Ecto neural progenitor cell (in vitro differentiated cells): ENCODE measurements around the gene PRPF40B.
"Not testable (repeated sequence)": the region's sequence is repeated elsewhere in the genome, so short reads cannot be mapped to it uniquely, and the experiment has no call there.

Experiments used
- DNase-seq: peaks from one replicate; pipeline ENCODE4 v3.0.0-alpha.2; 2018; ENCODE audit warnings: low spot score

PRPF40B gene

DNA sequence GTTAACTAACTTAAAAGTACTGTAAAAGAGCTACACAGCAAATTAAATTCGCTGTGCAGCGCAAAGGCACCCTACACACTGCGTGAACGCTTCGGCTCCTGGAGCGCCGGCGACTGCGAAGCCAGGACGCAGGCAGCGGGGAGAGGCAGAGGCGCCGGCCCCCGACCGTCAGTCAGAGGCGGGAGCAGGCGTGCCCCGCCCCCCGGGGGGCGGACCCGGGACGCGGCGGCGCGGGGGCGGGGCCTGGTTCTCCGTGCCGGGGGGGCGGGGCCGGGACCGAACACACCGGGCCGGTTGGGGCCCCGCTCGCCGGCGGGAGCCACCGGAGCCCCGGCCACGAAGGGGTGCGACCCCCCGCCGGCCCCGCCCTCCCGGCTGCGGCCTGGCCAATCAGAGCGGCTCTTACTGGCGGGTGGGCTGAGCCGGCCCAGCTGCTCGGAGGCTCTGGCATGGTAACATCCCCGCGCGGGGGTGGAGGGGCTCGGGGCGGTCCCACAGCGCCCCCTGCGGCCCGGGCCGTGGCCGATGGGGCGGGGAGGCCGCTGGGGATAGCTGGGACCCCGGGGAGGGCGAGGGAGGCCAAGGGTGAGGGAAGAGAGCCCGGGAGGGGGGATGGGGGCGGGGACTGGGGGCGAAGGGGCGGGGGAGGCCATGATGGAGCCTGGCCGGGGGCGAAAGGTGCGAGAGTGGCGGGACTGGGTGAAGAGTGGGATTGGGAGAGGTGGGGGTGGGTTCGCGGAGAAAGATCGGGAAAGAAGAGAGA, at the start of gene PRPF40B:
TSS of gene PRPF40B (plus strand) at position 420 of the 763 bp plus-strand sequence. CDS start at position 450, 30 bp downstream.
- peak; percentile 98 for DNase-seq

DNA sequence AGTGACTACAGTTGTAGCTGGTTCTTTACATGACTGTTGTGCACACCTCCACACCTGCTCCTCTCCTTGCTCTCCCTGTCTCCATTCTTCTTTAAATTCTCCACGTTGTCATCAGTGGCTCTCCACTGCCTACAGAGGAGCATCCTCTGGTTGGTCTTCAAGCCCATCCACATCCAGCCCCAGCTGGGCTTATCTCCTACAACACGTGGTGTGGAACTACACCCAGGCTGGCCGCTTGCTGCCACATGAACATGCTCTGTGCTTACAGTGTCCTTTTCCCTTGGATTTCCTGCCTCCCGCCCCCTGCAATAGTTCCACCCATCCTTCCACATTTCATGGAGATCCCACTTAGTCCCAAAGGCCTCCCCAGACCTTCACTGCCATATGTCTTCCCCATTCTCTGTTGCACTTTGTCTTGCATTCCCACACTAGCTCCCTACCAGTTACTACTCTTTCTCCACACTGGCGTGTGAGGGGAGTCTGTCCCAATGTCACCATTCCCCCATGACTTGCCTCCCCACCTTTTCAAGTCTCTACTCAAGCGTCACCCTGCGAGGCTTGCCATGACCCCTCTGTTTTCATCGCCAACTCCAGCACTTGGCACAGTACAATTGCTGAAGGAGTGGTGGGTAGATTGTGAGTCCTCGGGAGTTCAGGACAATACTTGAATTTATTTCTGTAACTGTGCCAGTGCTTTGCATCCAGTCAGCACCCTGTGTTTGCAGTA, 45.6 kb upstream of the PRPF40B start:
- peak; percentile 44 for DNase-seq

DNA sequence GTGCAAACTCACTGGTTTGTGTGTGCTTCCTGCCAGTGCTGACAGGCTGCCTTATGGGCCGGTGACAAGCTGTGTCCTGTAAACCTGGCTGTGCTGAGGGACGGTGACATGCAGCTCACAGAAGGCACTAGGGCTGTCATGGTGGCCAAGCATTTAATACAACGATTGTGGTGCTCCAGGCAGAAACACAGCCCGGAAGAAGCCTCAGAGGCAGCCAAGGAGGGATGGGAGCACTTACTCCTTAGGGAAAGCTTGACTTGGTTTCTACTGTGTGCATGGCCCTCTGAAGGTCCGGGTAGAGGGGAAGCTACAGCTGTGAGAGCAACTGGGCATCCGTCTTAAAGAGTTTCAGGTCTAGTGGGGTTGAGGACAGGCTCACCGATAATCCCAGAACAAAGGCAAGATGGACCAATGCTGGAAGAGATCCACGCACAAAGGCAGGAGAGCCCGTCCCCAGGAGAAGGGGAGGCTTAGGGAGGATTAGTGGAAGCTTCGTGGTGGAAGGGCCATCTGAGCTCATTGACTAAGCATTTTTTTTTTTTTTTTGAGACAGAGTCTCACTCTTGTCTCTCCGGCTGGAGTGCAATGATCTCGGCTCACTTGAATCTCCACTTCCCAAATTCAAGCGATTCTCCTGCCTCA, 44.8 kb upstream of the PRPF40B start:
- peak; percentile 78 for DNase-seq

DNA sequence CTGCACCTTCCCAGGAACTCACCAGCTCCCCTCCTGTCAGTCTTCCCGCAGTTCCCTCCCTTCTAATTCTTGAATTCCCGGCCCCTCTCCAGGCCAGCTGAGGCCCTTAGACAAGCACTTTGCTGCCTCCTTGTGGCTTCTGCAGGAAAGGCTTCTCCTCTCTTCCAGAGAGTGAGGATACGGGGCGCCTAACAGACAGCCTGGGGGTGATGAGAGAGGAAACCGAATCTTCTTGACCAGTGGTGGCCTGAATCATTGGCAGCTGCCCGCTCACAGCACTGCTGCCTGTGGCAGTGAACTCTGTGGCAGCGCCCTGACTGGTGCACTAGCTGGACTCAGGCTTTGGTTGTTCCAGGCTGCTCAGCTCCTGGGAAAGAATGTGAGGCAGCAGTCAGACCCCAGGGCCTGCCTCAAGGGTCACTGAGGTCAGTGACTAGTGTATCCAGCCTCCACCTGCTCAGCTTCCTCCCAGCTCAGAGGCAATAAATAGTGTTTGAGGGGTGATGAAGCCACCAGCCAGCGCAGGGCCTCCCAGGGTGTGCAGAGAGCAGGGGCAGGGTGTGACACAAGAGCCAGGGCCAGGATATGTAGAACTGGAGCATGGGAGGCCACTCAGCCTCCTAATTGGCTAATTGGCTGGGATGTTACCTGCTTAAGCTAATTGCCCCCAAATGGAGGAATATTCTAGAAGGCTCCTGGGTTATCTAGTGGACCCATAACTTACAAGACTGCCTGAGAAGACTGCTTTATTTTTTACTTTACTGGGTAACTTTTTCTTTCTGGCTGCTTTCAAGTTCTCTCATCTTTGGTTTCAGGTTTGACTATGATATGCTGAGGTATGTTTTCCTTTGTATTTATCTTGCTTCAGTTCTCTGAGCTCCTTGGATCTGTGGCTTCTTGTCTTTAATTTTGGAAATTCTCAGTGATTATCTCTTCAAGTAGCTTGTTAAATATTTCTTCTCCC, 42.5 kb upstream of the PRPF40B start:
- DNase-seq, result peak; percentile 93

DNA sequence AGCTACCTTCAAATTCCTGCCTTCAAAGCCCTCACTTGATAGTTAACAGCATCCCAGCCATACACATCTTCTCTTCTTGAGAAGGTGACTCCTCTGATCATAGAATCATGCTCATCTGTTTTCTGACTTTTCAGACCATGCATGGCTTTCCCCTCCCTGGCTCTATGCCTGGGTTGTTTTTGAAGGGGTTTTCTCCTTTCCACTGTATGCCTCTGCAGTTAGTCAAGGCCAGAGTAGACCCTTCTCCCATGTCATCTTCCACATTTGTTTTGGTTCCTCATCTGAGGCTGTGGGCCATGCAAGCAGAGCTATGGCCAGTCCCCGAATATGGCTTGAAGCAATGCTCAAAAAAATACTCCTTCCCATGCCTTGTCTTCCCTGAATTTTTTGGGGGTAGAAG, 41.2 kb upstream of the PRPF40B start:
- DNase-seq, result no peak

DNA sequence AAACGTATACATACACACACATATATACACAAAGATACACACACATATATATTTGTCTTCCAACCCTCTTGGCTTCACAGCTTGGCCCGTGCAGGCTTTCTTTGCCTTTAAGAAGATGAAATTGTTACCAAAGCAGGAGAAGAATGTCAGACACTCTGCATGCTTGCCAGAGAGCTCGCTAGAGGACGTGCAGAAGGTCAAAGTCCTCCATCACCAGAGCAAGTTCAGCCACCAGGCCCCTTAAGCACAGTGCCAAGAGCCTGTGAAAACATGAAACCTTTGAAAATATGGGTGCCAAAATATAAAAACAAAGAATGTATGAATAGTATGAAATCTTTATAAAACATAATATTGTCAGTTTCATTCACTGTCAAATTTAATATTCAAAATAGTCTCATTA, 40.5 kb upstream of the PRPF40B start:
- no peak for DNase-seq

DNA sequence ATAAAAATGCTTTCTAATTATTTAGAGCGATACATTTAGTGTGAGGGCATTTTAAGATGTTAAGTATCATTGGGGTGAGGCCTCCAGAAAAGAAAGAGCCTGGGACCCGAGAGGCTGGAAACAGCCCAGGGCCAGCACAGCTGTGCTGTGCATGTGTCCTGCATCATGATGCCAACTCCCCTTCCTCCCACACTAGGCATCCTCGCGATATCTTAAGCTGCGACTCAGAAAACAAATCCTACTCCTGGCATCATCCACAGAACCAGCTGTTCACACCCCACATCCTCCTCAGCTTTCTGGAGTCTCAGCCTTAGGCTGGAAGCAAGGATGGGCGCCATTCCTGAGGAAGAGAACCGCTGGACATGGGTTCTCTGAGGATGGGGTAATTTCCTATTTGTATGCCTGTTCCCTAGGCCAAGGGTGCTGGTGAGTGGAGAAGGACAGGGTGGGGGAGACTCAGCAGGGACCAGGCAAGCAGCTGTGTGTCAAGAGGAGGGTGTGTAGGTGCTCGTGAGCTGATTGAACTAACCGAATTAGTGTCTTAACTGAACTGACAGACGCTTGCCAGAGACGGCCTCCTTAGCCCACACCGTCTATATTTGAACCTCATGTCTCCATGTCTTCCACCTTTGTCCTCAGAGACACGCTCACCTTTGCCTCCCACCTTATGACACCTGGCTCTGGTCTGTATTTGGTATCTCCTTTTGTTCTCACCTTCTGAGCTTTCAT, 39.8 kb upstream of the PRPF40B start:
- DNase-seq, result no peak

DNA sequence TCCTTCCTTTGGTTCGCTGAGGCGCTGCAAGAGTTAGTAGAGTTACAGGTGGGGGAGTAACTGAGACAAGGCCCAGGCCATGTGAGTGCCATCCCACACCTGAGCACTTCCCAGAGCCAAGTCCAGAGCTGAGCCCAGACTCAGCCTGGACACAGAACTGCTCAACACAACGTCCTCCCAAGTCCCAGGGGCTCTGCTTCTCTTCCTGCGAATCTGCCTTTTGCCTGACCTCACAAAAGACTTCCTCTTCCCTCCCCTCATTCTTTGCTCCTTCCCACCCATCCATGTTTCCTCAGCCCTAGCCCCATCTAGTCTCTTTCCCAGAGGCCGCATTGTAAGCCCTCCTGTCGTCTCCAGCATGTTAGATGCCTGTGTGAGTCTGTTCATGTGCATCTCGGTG, 38.8 kb upstream of the PRPF40B start:
- DNase-seq, result no peak

DNA sequence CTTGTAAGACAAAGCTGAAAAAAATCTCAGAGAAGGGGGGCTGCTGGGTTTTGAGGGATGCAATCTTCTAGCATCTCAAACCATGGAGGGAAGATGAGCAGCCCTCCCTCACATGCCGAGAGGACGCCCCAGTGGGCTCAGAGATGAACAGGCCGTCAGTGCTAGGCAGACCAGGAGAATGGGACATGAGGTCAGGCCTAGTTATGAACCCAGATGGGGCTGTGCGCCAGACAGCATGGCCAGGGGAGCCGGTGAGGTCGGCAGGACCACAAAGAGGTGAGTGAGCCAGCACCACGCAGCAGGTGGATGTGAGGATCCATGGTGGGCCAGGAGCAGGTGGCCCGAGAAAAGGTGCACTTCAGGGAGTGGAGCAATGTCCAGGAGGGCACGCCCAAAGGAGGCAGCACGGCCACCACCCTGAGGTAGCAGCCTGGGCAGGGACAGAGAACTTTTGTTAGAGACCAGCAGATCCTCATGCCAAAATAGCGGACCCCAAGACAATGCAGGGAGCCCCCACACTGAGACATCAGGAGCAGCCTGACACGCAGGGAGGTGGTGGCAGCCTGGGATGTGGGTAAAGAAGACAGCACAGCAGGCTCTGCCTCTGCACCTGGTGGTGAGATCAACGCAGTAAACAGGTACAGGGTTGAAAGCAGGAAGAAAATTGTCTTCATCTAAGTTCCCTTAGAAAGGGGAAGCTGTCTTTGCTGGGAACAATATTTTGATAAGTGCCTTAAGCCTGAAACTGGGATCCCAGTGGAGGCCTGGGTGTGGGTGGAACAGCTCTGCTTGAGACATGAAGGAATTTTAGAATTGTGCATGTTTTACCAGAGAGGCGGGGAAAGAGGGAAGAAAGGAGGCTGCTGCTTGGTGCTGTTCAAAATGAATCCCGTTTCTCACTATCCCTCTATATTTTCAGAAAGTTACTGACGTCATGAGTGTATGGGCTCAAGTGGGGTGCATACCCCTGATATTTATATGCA, 37.6 kb upstream of the PRPF40B start:
- no peak for DNase-seq

DNA sequence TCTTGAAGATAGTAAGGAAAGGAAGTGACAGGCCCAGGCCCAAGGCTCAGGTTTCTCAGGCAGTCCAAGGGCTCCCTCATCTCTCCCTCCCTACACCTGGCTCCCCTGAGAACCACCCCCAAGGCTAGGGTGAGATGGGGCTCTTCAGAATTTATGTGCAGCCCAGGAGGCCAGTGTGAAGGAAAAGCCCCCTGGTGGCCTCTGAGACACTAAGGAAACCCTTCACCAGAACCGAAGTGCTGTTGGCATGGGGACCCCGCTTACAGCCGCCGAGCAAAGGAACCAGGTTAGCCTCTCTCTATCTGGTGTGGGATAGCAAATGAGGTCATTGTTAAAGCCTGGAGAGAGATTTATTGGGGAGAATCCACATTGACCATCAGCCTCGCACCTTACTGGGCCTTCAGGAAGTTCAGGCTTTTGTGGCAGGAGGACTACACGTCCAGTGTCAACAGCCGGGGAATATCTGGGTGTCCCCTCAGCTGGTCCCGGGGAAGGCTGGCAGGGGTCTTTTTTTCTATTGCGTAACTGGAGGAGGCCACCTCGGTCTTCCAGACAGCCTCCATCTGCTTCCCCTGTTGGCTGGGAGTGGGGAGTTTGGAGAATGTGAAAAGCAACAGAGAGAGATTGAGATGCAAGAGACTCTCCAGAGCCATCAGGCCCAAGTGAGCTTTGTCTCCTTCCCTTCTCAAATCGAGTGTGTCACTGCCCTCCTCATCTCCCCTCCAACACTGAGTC, 36.0 kb upstream of the PRPF40B start:
- no peak for DNase-seq

DNA sequence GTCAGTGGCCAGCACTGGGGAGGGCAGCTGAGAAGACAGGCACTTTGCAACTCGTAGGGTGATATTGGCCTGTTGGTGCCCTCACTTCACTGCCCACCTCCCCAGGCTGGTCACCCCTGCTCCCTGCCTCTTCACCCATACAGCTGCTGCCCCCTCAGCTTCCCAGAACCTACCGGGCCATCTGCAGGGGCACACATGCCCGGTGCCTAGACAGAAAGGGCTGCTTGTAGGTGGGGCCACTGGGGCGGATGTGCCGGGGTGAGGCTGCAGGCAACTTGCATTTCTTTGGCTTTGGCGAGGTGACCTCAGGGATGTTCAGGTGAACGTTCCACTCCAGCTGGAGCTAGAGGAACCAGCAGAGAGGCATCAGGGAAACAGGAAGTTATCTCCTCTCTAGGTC, 35.1 kb upstream of the PRPF40B start:
- DNase-seq, result no peak

DNA sequence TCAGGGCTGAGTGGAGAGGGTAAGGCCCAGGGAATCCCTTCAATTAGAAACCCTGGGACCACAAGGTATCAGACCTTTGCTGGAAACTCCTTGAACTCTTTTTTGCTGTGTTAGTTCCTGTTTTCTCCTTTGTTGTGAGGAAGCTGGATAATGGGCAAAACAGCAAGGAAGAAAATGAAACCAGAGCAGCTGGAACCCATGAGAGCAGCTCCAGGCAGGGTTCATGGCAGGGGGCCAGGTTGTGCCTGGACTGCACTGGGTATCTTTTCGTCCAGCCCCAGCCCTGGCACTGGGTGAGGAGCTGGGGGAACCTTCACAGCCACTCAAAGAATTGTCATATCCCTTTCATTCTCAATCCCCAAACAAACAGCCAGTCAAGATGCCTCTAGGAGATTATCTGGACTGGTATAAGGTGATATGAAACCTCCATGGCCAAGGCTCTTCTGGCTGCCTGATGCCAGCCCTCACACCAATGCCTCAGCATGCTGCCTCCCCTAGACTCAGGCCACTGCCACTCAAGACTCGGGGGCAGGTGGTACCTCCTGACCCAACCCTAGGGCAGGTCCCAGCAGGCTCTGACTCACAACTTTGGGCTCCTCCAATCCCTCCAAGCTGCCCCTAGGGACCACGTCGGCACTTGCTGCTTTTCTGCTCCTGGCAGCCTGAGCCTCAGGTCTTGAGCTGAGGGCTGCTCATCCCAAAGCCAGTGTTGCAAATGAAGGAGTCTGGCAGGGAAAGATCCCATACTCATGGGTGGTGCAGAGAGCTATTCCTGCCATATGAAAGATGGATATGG, 34.4 kb upstream of the PRPF40B start:
- DNase-seq, result no peak

DNA sequence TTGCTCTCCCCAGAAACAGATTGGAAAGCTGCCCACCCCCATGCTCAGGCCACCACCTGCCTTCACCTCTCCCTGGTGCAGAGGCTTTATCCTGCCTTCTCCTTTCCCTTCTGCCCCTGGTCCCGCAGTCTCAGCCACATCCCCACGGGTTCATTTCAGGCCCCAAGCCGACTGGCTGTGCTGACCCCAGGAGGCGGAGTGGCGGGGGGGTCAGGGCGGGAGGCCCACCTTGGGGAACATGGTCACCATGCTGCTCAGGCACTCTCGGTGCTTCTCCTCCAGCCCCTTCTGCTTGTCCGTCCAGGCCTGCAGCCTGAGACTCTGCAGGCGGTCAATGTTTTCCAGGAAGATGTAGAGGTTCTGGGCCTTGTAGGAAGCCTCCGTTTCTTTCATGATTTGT, 24.8 kb upstream of the PRPF40B start:
- DNase-seq, result no peak

DNA sequence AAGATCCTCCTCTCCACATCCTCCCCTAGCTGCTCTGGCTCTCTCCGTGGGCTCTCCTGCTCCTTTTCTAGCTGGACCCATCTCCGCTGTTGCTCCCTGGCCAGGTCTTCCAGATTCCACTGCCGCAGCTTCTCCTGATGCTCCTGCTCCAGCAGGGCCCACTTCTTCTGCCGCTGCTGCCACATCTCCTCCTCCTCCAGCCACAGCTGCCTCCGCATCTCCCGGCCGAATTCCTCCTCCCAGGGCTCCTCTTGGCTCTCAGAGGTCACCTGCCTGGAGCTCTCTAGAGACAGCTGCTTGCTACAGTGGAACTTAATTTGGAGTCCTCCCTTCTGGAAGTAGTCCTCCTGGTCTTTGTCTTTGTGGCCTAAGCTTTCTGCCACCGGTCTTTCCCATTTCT, 23.4 kb upstream of the PRPF40B start:
- DNase-seq, result no peak

DNA sequence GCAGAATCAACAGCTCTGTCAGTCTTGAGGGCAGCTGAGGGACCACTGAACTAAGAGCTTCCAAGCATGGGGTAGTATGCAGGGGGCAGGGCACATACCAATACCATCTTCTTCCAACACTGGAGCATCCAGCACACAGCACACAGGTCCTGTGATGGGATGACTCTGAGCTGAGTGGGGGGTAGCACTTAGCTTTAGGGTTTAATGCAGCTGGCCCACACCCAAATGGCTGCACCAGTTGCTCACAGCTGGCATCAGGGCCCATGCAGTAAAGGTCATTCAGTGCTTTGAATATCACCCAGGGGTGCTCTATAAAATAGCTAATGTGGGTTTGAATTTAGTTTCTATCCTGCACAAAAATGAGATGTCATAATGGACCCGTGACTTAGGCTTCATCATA, 19.6 kb upstream of the PRPF40B start:
- DNase-seq, result peak; percentile 36

DNA sequence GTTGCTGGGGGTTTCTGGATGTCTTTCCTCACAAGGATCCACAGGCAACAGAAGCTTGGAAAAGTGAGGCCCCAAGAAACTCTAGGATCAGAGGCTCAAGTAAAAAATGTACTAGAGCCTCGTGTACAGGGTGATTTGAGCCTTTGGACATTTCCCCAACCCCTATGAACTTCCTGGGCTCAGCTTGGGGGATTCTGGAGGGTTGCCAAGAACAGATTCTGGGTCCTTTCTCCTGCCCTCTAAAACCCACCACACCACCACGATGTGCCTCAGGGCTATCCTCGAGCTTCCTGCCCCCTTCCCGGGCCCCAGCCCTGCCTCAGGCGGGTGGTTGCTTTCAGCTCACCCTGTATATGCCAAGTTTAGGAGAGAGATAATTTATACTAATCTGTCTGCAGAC, 18.5 kb upstream of the PRPF40B start:
- no peak for DNase-seq

DNA sequence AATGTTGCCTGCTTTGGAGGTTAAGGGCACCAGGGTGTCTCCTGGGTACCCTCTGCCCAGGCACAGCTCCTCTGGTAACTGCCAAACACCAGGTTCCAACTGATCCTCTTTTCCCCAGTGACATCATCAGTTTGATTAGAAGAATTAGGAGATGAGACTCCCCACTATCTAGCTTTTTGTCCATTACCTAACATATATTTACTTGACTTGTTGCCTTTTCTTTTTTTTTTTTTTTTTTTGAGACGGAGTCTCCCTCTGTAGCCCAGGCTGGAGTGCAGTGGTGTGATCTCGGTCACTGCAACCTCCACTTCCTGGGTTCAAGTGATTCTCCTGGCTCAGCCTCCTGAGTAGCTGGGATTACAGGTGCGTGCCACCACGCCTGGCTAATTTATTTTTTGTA, 17.8 kb upstream of the PRPF40B start, which contains the start of gene FAM186B:
TSS of gene FAM186B (minus strand) at position 101 of the 400 bp plus-strand sequence. CDS start 162 bp downstream, outside the sequence.
- DNase-seq, result not testable (repeated sequence)
